ENCODE measurements around the gene FKBP11. TPM values are rescaled to one million over a fixed set of nuclear protein-coding genes. Genes with fewer than 3 reads are reported as not detected.

FKBP11 gene
- total RNA-seq (2014; rRNA removed; shearing (Covaris generic)): 17.4 and 28.1 TPM in 2 replicates
- polyA plus RNA-seq (2016; fragmentation: Nextera tagmentation; extraction: Ambion mirVana): 158 and 159 TPM in 2 replicates

- Histone ChIP-seq H3K4me2 (ENCODE audit: unreplicated experiment) (peak within 1 kb of the TSS; percentile 89), H4K20me1 (ENCODE audit: insufficient read depth) (no peaks in the 10 kb centered on the region), H3K79me2 (ENCODE audit: insufficient read depth) (no peaks in the 10 kb centered on the region), H3K27ac (peak within 1 kb of the TSS; percentile 46), H3K9me3 (ENCODE audit: low read depth) (no peaks in the 10 kb centered on the region), H3K4me1 (ENCODE audit: insufficient read depth) (peaks cover 10% of the 10 kb centered on the region; the same call in 1 of the 2 replicates), H3K9ac (peak within 1 kb of the TSS; percentile 97), H3F3A (ENCODE audit: insufficient read depth) (peaks cover 17% of the 10 kb centered on the region; the same call in 1 of the 2 replicates), H3K36me3 (ENCODE audit: low read depth) (peaks cover 28% of the 10 kb centered on the region), H2AFZ (peak within 1 kb of the TSS; percentile 74), H3K27me3 (replicated peaks; ENCODE audit: insufficient read depth) (no peaks in the 10 kb centered on the region), H3K4me3 (peak within 1 kb of the TSS; percentile 97), H3K9me2 (ENCODE audit: insufficient read depth) (no peaks in the 10 kb centered on the region)
- in situ Hi-C loops (cut with MboI): no loop called here
- peak; percentile 84 for DNase-seq
- WGBS, 2 experiments (ENCODE audit: low coverage in 1 of 2, low lambda C conversion rate in 2 of 2, missing lambda C conversion rate in 2 of 2): 3 to 4% methylated on average over 38 of the region's 38 CpGs
- no peak for TF ChIP-seq EZH2 (IDR thresholded peaks at IDR 0.05; ENCODE audit: insufficient read depth, poor library complexity, severe bottlenecking)
- TF ChIP-seq EZH2phosphoT487 (IDR thresholded peaks at IDR 0.05; ENCODE audit: insufficient read depth, low read depth): no peak
Observed at GRCh38 chr12:48925304-48926011, at the start of gene FKBP11. FKBP11 (minus strand) TSS chr12:48925492; CDS start chr12:48925428, 64 bp downstream.

- H3K27me3 ChIP-seq (replicated peaks; ENCODE audit: insufficient read depth): peaks cover 15% of the 10 kb centered on the region
Observed at GRCh38 chr12:48973941-48974673, 48.8 kb upstream of the FKBP11 start.

GRCh38 chr12:48973531-48973930 is 48.2 kb upstream of the FKBP11 start:
- Histone ChIP-seq H3K4me3 (no peak overlapping the region), H4K20me1 (ENCODE audit: insufficient read depth) (no peaks in the 10 kb centered on the region), H3K79me2 (ENCODE audit: insufficient read depth) (no peaks in the 10 kb centered on the region), H3K4me1 (ENCODE audit: insufficient read depth) (peaks cover 37% of the 10 kb centered on the region), H3K4me2 (ENCODE audit: unreplicated experiment) (no peak overlapping the region), H2AFZ (no peak overlapping the region), H3F3A (ENCODE audit: insufficient read depth) (peaks cover 3% of the 10 kb centered on the region; the same call in 1 of the 2 replicates), H3K9me3 (ENCODE audit: low read depth) (no peaks in the 10 kb centered on the region), H3K9me2 (ENCODE audit: insufficient read depth) (no peaks in the 10 kb centered on the region), H3K9ac (no peak overlapping the region), H3K36me3 (ENCODE audit: low read depth) (no peaks in the 10 kb centered on the region), H3K27me3 (replicated peaks; ENCODE audit: insufficient read depth) (peaks cover 9% of the 10 kb centered on the region), H3K27ac (no peak overlapping the region)
- in situ Hi-C loops (cut with MboI): no loop called here
- DNase-seq: peak; percentile 47
- WGBS, 2 experiments (ENCODE audit: low coverage in 1 of 2, low lambda C conversion rate in 2 of 2, missing lambda C conversion rate in 2 of 2): 14 to 19% methylated on average over 12 of the region's 12 CpGs
- TF ChIP-seq EZH2 (IDR thresholded peaks at IDR 0.05; ENCODE audit: insufficient read depth, poor library complexity, severe bottlenecking): no peak
- TF ChIP-seq EZH2phosphoT487 (IDR thresholded peaks at IDR 0.05; ENCODE audit: insufficient read depth, low read depth): no peak

More at GRCh38 chr12:48973941-48974673, 48.8 kb upstream of the FKBP11 start:
- no peak overlapping the region for H3K4me2 ChIP-seq (ENCODE audit: unreplicated experiment)
- no peaks in the 10 kb centered on the region for H3K9me3 ChIP-seq (ENCODE audit: low read depth)
- no peak overlapping the region for H3K4me3 ChIP-seq
- no peak for TF ChIP-seq EZH2phosphoT487 (IDR thresholded peaks at IDR 0.05; ENCODE audit: insufficient read depth, low read depth)
- TF ChIP-seq EZH2 (IDR thresholded peaks at IDR 0.05; ENCODE audit: insufficient read depth, poor library complexity, severe bottlenecking): no peak
- no peaks in the 10 kb centered on the region for H3K9me2 ChIP-seq (ENCODE audit: insufficient read depth)
- in situ Hi-C loops (cut with MboI): no loop called here
- no peak overlapping the region for H2AFZ ChIP-seq
- H4K20me1 ChIP-seq (ENCODE audit: insufficient read depth): no peaks in the 10 kb centered on the region
- peaks cover 3% of the 10 kb centered on the region; the same call in 1 of the 2 replicates for H3F3A ChIP-seq (ENCODE audit: insufficient read depth)
- H3K36me3 ChIP-seq (ENCODE audit: low read depth): no peaks in the 10 kb centered on the region
- WGBS, 2 experiments (ENCODE audit: low coverage in 1 of 2, low lambda C conversion rate in 2 of 2, missing lambda C conversion rate in 2 of 2): 26 to 46% methylated on average over 13 to 19 of the region's 19 CpGs
- H3K79me2 ChIP-seq (ENCODE audit: insufficient read depth): no peaks in the 10 kb centered on the region
- no peak overlapping the region for H3K27ac ChIP-seq
- H3K4me1 ChIP-seq (ENCODE audit: insufficient read depth): peaks cover 37% of the 10 kb centered on the region
- DNase-seq: peak; percentile 68
- H3K9ac ChIP-seq: no peak overlapping the region

DNA sequence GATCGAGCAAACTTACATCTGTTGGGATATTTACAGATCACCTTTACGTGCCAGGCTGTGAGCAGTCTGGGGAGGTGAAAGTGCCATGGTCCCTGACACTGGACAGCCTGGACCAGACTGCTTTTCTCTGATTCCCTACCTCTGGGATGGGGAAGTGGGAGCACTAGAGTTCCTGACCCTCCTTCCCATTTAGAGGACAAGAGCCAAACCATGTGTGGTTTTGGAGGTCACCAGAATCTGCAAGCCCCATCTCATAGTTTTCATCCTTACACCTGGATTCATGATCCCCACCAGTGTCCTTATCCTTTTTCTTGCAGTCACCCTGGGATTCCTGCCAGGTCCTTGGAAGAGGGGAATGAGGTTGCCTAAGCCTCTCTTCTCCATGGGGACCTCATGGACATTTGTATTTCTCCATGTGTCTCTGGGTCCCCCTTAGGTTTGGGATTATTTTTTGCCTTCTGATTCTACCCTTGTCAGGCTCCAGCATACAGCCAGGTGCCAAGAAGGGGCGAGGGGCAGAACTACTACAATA is 47.7 kb upstream of the FKBP11 start:
- H3K4me1 ChIP-seq (ENCODE audit: insufficient read depth): peaks cover 37% of the 10 kb centered on the region
- H4K20me1 ChIP-seq (ENCODE audit: insufficient read depth): no peaks in the 10 kb centered on the region
- no peak for TF ChIP-seq EZH2phosphoT487 (IDR thresholded peaks at IDR 0.05; ENCODE audit: insufficient read depth, low read depth)
- H3F3A ChIP-seq (ENCODE audit: insufficient read depth): peaks cover 3% of the 10 kb centered on the region; the same call in 1 of the 2 replicates
- no peak overlapping the region for H3K4me3 ChIP-seq
- H3K9ac ChIP-seq: no peak overlapping the region
- H3K27ac ChIP-seq: no peak overlapping the region
- H2AFZ ChIP-seq: no peak overlapping the region
- H3K36me3 ChIP-seq (ENCODE audit: low read depth): no peaks in the 10 kb centered on the region
- 5 to 12% methylated on average over 3 of the region's 3 CpGs for WGBS, 2 experiments (ENCODE audit: low coverage in 1 of 2, low lambda C conversion rate in 2 of 2, missing lambda C conversion rate in 2 of 2)
- no peaks in the 10 kb centered on the region for H3K9me2 ChIP-seq (ENCODE audit: insufficient read depth)
- H3K27me3 ChIP-seq (replicated peaks; ENCODE audit: insufficient read depth): 0 out of 2 replicates have a peak, but pooled peaks cover 6% of the 10 kb centered on the region
- in situ Hi-C loops (cut with MboI): no loop called here
- no peak for DNase-seq
- H3K4me2 ChIP-seq (ENCODE audit: unreplicated experiment): no peak overlapping the region
- H3K9me3 ChIP-seq (ENCODE audit: low read depth): no peaks in the 10 kb centered on the region
- H3K79me2 ChIP-seq (ENCODE audit: insufficient read depth): no peaks in the 10 kb centered on the region
